ENCODE data around the gene LAMA1.

Gene LAMA1

GRCh38 chr18:6963452-6964097, 154.0 kb downstream of the LAMA1 start:
- H3K4me1 ChIP-seq (ENCODE audit: control insufficient read depth, low read length), result no peaks in the 10 kb centered on the region
- no peaks in the 10 kb centered on the region for H4K20me1 ChIP-seq (ENCODE audit: control insufficient read depth, insufficient read depth, low read depth, low read length)
- no peaks in the 10 kb centered on the region; the same call in 1 of the 2 replicates for H3K9me3 ChIP-seq (ENCODE audit: control insufficient read depth, insufficient read depth, low read length)
- H3K4me2 ChIP-seq (ENCODE audit: low read length), result no peak overlapping the region
- H3K27ac ChIP-seq (ENCODE audit: low read depth, low read length), result no peak overlapping the region
- no peak overlapping the region for H3K4me3 ChIP-seq (ENCODE audit: low read length)
- H3F3A ChIP-seq (ENCODE audit: control insufficient read depth, insufficient read depth), result no peaks in the 10 kb centered on the region
- H3K9me2 ChIP-seq (replicated peaks; ENCODE audit: control insufficient read depth, low read length), result no peaks in the 10 kb centered on the region
- H3K27me3 ChIP-seq (ENCODE audit: control insufficient read depth, low read length), result no peaks in the 10 kb centered on the region
- H3K36me3 ChIP-seq (ENCODE audit: control insufficient read depth, low read length), result no peaks in the 10 kb centered on the region
- no peaks in the 10 kb centered on the region for H3K79me2 ChIP-seq (ENCODE audit: control insufficient read depth, low read length)
- TF ChIP-seq CTCF (IDR thresholded peaks at IDR 0.05; ENCODE audit: low read depth, low read length, poor library complexity, severe bottlenecking) (no peak), EZH2phosphoT487 (IDR thresholded peaks at IDR 0.05; ENCODE audit: borderline replicate concordance, low read length) (no peak)

GRCh38 chr18:6962571-6963451, 154.8 kb downstream of the LAMA1 start:
- TF ChIP-seq EZH2phosphoT487 (IDR thresholded peaks at IDR 0.05; ENCODE audit: borderline replicate concordance, low read length) (no peak), CTCF (IDR thresholded peaks at IDR 0.05; ENCODE audit: low read depth, low read length, poor library complexity, severe bottlenecking) (no peak)
- no peaks in the 10 kb centered on the region for H4K20me1 ChIP-seq (ENCODE audit: control insufficient read depth, insufficient read depth, low read depth, low read length)
- H3K4me3 ChIP-seq (ENCODE audit: low read length), result no peak overlapping the region
- H3F3A ChIP-seq (ENCODE audit: control insufficient read depth, insufficient read depth), result no peaks in the 10 kb centered on the region
- H3K27ac ChIP-seq (ENCODE audit: low read depth, low read length), result no peak overlapping the region
- H3K36me3 ChIP-seq (ENCODE audit: control insufficient read depth, low read length), result no peaks in the 10 kb centered on the region
- H3K27me3 ChIP-seq (ENCODE audit: control insufficient read depth, low read length), result no peaks in the 10 kb centered on the region
- H3K9me3 ChIP-seq (ENCODE audit: control insufficient read depth, insufficient read depth, low read length), result no peaks in the 10 kb centered on the region
- no peak overlapping the region for H3K4me2 ChIP-seq (ENCODE audit: low read length)
- H3K4me1 ChIP-seq (ENCODE audit: control insufficient read depth, low read length), result no peaks in the 10 kb centered on the region
- H3K9me2 ChIP-seq (replicated peaks; ENCODE audit: control insufficient read depth, low read length), result no peaks in the 10 kb centered on the region
- no peaks in the 10 kb centered on the region for H3K79me2 ChIP-seq (ENCODE audit: control insufficient read depth, low read length)

GRCh38 chr18:6961331-6961730, 156.3 kb downstream of the LAMA1 start:
- Histone ChIP-seq H3K27me3 (ENCODE audit: control insufficient read depth, low read length) (no peaks in the 10 kb centered on the region), H3K27ac (ENCODE audit: low read depth, low read length) (no peak overlapping the region), H3K36me3 (ENCODE audit: control insufficient read depth, low read length) (no peaks in the 10 kb centered on the region), H3K4me2 (ENCODE audit: low read length) (no peak overlapping the region), H4K20me1 (ENCODE audit: control insufficient read depth, insufficient read depth, low read depth, low read length) (no peaks in the 10 kb centered on the region), H3K4me3 (ENCODE audit: low read length) (no peak overlapping the region), H3K9me3 (ENCODE audit: control insufficient read depth, insufficient read depth, low read length) (no peaks in the 10 kb centered on the region), H3K79me2 (ENCODE audit: control insufficient read depth, low read length) (no peaks in the 10 kb centered on the region), H3K9me2 (replicated peaks; ENCODE audit: control insufficient read depth, low read length) (no peaks in the 10 kb centered on the region), H3K4me1 (ENCODE audit: control insufficient read depth, low read length) (no peaks in the 10 kb centered on the region), H3F3A (ENCODE audit: control insufficient read depth, insufficient read depth) (no peaks in the 10 kb centered on the region)
- TF ChIP-seq CTCF (IDR thresholded peaks at IDR 0.05; ENCODE audit: low read depth, low read length, poor library complexity, severe bottlenecking) (no peak), EZH2phosphoT487 (IDR thresholded peaks at IDR 0.05; ENCODE audit: borderline replicate concordance, low read length) (no peak)
